ENCODE data around the gene NR3C2. TPM values are rescaled to one million over a fixed set of nuclear protein-coding genes. Genes with fewer than 3 reads are reported as not detected.

The NR3C2 gene
- polyA plus RNA-seq, 1 of the 3 experiments (the other 2 are of a cell fraction) = 0.02 TPM

GRCh38 chr4:148154769-148155168, 287.4 kb downstream of the NR3C2 start:
- H3K27ac ChIP-seq (ENCODE audit: low read depth in 2 of 2, low read length in 1 of 2) = no peak overlapping the region
- no peak overlapping the region for H2AFZ ChIP-seq (ENCODE audit: low read depth)
- H3K9me2 ChIP-seq = no peaks in the 10 kb centered on the region
- WGBS (ENCODE audit: low lambda C conversion rate) = 67% methylated on average over 6 of the region's 6 CpGs
- H3K36me3 ChIP-seq (replicated peaks in 1 of 2; ENCODE audit: control insufficient read depth in 1 of 2, insufficient read depth in 2 of 2, low read length in 1 of 2) = no peaks in the 10 kb centered on the region
- no peaks in the 10 kb centered on the region for H3K79me2 ChIP-seq (ENCODE audit: insufficient read depth)
- H3K9ac ChIP-seq = no peak overlapping the region
- CTCF ChIA-PET = interaction anchor here (1.1 kb wide), 1 partner anchor 18 kb away, joined by 3 read pairs; no protein-coding TSS in a partner anchor
- H3F3A ChIP-seq (replicated peaks; ENCODE audit: insufficient read depth) = no peaks in the 10 kb centered on the region
- H3K4me2 ChIP-seq = no peak overlapping the region
- TF ChIP-seq TCF12 (IDR thresholded peaks at IDR 0.05) (no peak), TAF1 (IDR thresholded peaks at IDR 0.05; ENCODE audit: borderline replicate concordance, low read depth, low read length) (no peak), SIN3A (IDR thresholded peaks at IDR 0.05; ENCODE audit: borderline replicate concordance, low read depth, low read length) (no peak), RAD21 (IDR thresholded peaks at IDR 0.05; ENCODE audit: low read length) (no peak), POLR2AphosphoS5 (IDR thresholded peaks at IDR 0.05; ENCODE audit: low read depth, low read length) (no peak), CHD2 (IDR thresholded peaks at IDR 0.05; ENCODE audit: low read length, partially characterized antibody) (no peak), EP300 (IDR thresholded peaks at IDR 0.05; ENCODE audit: borderline replicate concordance in 1 of 2, low read depth in 1 of 2, low read length in 1 of 2) (no peak), NFIC (IDR thresholded peaks at IDR 0.05; ENCODE audit: borderline replicate concordance) (no peak), RCOR1 (IDR thresholded peaks at IDR 0.05; ENCODE audit: low read length) (no peak)
- no peak overlapping the region for H3K4me3 ChIP-seq (ENCODE audit: low read depth in 2 of 2, low read length in 1 of 2)
- POLR2A ChIA-PET = no interaction called here
- no peaks in the 10 kb centered on the region for H3K9me3 ChIP-seq
- no peaks in the 10 kb centered on the region for H3K4me1 ChIP-seq (ENCODE audit: control insufficient read depth in 1 of 2, insufficient read depth in 2 of 2, low read depth in 1 of 2, low read length in 1 of 2)
- H3K27me3 ChIP-seq (ENCODE audit: insufficient read depth) = no peaks in the 10 kb centered on the region
- H4K20me1 ChIP-seq (ENCODE audit: insufficient read depth) = no peaks in the 10 kb centered on the region
- DNase-seq = no peak

- Histone ChIP-seq H3K9ac (no peak overlapping the region), H3K4me2 (no peak overlapping the region), H3K9me3 (no peaks in the 10 kb centered on the region), H3K4me1 (ENCODE audit: control insufficient read depth in 1 of 2, insufficient read depth in 2 of 2, low read depth in 1 of 2, low read length in 1 of 2) (no peaks in the 10 kb centered on the region), H3K27ac (ENCODE audit: low read depth in 2 of 2, low read length in 1 of 2) (no peak overlapping the region), H3K79me2 (ENCODE audit: insufficient read depth) (no peaks in the 10 kb centered on the region), H3K27me3 (ENCODE audit: insufficient read depth) (no peaks in the 10 kb centered on the region), H2AFZ (ENCODE audit: low read depth) (no peak overlapping the region), H3K36me3 (replicated peaks in 1 of 2; ENCODE audit: control insufficient read depth in 1 of 2, insufficient read depth in 2 of 2, low read length in 1 of 2) (no peaks in the 10 kb centered on the region), H3F3A (replicated peaks; ENCODE audit: insufficient read depth) (no peaks in the 10 kb centered on the region), H3K9me2 (no peaks in the 10 kb centered on the region), H3K4me3 (ENCODE audit: low read depth in 2 of 2, low read length in 1 of 2) (no peak overlapping the region), H4K20me1 (ENCODE audit: insufficient read depth) (no peaks in the 10 kb centered on the region)
- TF ChIP-seq RAD21 (IDR thresholded peaks at IDR 0.05; ENCODE audit: low read length) (peak; percentile 58), GABPA (IDR thresholded peaks at IDR 0.05; ENCODE audit: low read depth) (no peak), SMC3 (IDR thresholded peaks at IDR 0.05; ENCODE audit: low read depth, low read length) (0 out of 2 replicates have a peak, but pooled peaks have one; percentile 18), TAF1 (IDR thresholded peaks at IDR 0.05; ENCODE audit: borderline replicate concordance, low read depth, low read length) (no peak), CTCF (IDR thresholded peaks at IDR 0.05) (peak; percentile 26; the same call in 1 of the 2 replicates)
- WGBS (ENCODE audit: low lambda C conversion rate) = 65% methylated on average over 4 of the region's 4 CpGs
- no peak for DNase-seq
- POLR2A ChIA-PET = no interaction called here
- CTCF ChIA-PET = interaction anchor here (1.0 to 1.3 kb wide), 2 partner anchors 107 to 287 kb away, joined by 3 read pairs; no protein-coding TSS in a partner anchor
These were observed 289.2 kb downstream of the NR3C2 start for GRCh38 chr4:148152868-148153625.

All from SK-N-SH (cell line).